MM.1S (cell line): ENCODE data around the gene MPPED1.

Experiments
- DNase-seq: peaks from one replicate; pipeline ENCODE4 v3.0.0-alpha.2; 2015
- H2AFZ ChIP-seq: fragments of 300-600 bp; sonication (generic); 2 replicates; pipeline ENCODE4 v1.6.0; 2016; ENCODE audit warnings: antibody characterized with exemption, low read length
- H3F3A ChIP-seq: fragments of 300-600 bp; sonication (generic); 2 replicates; pipeline ENCODE4 v1.6.1; 2016; ENCODE audit warnings: mild to moderate bottlenecking, antibody characterized with exemption, low read length, moderate library complexity, mixed read lengths; ENCODE audit not compliant: insufficient read depth
- H3K27ac ChIP-seq: fragments of 300-600 bp; sonication (generic); 2 replicates; pipeline ENCODE4 v1.5.1; 2016; ENCODE audit warnings: mild to moderate bottlenecking, low read length
- H3K27me3 ChIP-seq: fragments of 300-600 bp; sonication (generic); replicated peaks from 2 replicates; pipeline ENCODE4 v1.6.0; 2016; ENCODE audit warnings: low read length; ENCODE audit not compliant: insufficient read depth
- H3K36me3 ChIP-seq: fragments of 300-600 bp; sonication (generic); replicated peaks from 2 replicates; pipeline ENCODE4 v1.6.1; 2016; ENCODE audit warnings: mild to moderate bottlenecking, low read length, mixed read lengths; ENCODE audit not compliant: insufficient read depth
- H3K4me1 ChIP-seq: fragments of 300-600 bp; sonication (generic); 2 replicates; pipeline ENCODE4 v1.6.1; 2016; ENCODE audit warnings: low read length, mixed read lengths
- H3K4me2 ChIP-seq: fragments of 300-600 bp; sonication (generic); 2 replicates; pipeline ENCODE4 v1.6.0; 2016; ENCODE audit warnings: low read depth, low read length
- H3K4me3 ChIP-seq: fragments of 300-600 bp; sonication (generic); 2 replicates; pipeline ENCODE4 v1.5.1; 2016; ENCODE audit warnings: low read length, mixed read lengths
- H3K79me2 ChIP-seq: fragments of 300-600 bp; sonication (generic); 2 replicates; pipeline ENCODE4 v1.6.1; 2016; ENCODE audit warnings: mixed run types, low read length, mixed read lengths
- H3K9ac ChIP-seq: fragments of 300-600 bp; sonication (generic); 2 replicates; pipeline ENCODE4 v1.6.1; 2016; ENCODE audit warnings: low read length, mixed read lengths
- H3K9me2 ChIP-seq: fragments of 300-600 bp; sonication (generic); replicated peaks from 2 replicates; pipeline ENCODE4 v1.6.1; 2016; ENCODE audit warnings: mild to moderate bottlenecking, low read length, mixed read lengths; ENCODE audit not compliant: insufficient read depth
- H3K9me3 ChIP-seq: fragments of 300-600 bp; sonication (generic); replicated peaks from 2 replicates; pipeline ENCODE4 v1.6.1; 2016; ENCODE audit warnings: mild to moderate bottlenecking, low read length, mixed read lengths; ENCODE audit not compliant: insufficient read depth
- H4K20me1 ChIP-seq: fragments of 300-600 bp; sonication (generic); 2 replicates; pipeline ENCODE4 v1.6.1; 2016; ENCODE audit warnings: mild to moderate bottlenecking, low read length, moderate library complexity, mixed read lengths; ENCODE audit not compliant: insufficient read depth
- CTCF ChIP-seq: fragments of 300-600 bp; sonication (generic); IDR thresholded peaks from 2 replicates; pipeline ENCODE4 v1.5.1; 2016; ENCODE audit warnings: antibody characterized with exemption, low read length, mixed read lengths
- EZH2 ChIP-seq: fragments of 300-600 bp; sonication (generic); optimal IDR thresholded peaks from 2 replicates; pipeline ENCODE3; 2017; ENCODE audit warnings: low read depth, mild to moderate bottlenecking, antibody characterized with exemption, low read length, mixed read lengths
- EZH2phosphoT487 ChIP-seq: fragments of 300-600 bp; sonication (generic); IDR thresholded peaks from 2 replicates; pipeline ENCODE4 v1.6.1; 2018; ENCODE audit warnings: antibody characterized with exemption, low read length

The MPPED1 gene

DNA sequence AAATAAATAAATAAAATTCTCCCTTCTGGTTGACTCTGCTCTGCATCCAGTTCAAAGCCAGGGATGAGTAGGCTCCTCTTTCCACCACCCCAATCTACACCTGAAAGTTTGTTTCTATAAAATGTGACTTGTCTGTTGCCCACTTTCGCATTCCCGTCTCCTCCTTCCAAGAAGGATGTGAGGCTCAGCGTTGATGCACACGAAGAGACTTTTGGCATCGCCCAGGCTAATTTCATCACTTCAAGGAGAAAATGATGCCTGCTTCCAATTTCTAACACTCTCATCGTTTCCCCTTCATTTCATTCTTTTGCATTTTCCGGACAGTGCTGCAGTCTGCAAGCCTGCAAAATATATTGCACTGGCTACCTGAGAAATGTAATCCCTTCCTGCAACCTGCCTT, 3.9 kb downstream of the MPPED1 start:
- H3K4me3 ChIP-seq: no peak overlapping the region
- no peaks in the 10 kb centered on the region for H3K79me2 ChIP-seq
- no peak overlapping the region for H3K9ac ChIP-seq
- H4K20me1 ChIP-seq: no peaks in the 10 kb centered on the region
- no peaks in the 10 kb centered on the region for H3K36me3 ChIP-seq
- no peak overlapping the region for H3K27ac ChIP-seq
- no peak overlapping the region for H3K4me2 ChIP-seq
- H2AFZ ChIP-seq: no peak overlapping the region
- H3K27me3 ChIP-seq: peaks cover 92% of the 10 kb centered on the region
- no peak for DNase-seq
- TF ChIP-seq EZH2 (no peak), CTCF (no peak), EZH2phosphoT487 (no peak)
- no peaks in the 10 kb centered on the region for H3K4me1 ChIP-seq
- no peaks in the 10 kb centered on the region for H3F3A ChIP-seq
- no peaks in the 10 kb centered on the region for H3K9me3 ChIP-seq
- no peaks in the 10 kb centered on the region for H3K9me2 ChIP-seq

GRCh38 chr22:43417555-43417954, 5.7 kb downstream of the MPPED1 start:
- Histone ChIP-seq H3K4me3 (no peak overlapping the region), H3K4me1 (no peaks in the 10 kb centered on the region), H4K20me1 (no peaks in the 10 kb centered on the region), H3K9me2 (no peaks in the 10 kb centered on the region), H3K27me3 (peaks cover 100% of the 10 kb centered on the region), H3K79me2 (no peaks in the 10 kb centered on the region), H3K9ac (no peak overlapping the region), H3K36me3 (no peaks in the 10 kb centered on the region), H2AFZ (no peak overlapping the region), H3K4me2 (no peak overlapping the region), H3K9me3 (no peaks in the 10 kb centered on the region), H3K27ac (no peak overlapping the region), H3F3A (no peaks in the 10 kb centered on the region)
- TF ChIP-seq EZH2phosphoT487 (no peak), EZH2 (no peak), CTCF (no peak)
- DNase-seq: no peak

DNA sequence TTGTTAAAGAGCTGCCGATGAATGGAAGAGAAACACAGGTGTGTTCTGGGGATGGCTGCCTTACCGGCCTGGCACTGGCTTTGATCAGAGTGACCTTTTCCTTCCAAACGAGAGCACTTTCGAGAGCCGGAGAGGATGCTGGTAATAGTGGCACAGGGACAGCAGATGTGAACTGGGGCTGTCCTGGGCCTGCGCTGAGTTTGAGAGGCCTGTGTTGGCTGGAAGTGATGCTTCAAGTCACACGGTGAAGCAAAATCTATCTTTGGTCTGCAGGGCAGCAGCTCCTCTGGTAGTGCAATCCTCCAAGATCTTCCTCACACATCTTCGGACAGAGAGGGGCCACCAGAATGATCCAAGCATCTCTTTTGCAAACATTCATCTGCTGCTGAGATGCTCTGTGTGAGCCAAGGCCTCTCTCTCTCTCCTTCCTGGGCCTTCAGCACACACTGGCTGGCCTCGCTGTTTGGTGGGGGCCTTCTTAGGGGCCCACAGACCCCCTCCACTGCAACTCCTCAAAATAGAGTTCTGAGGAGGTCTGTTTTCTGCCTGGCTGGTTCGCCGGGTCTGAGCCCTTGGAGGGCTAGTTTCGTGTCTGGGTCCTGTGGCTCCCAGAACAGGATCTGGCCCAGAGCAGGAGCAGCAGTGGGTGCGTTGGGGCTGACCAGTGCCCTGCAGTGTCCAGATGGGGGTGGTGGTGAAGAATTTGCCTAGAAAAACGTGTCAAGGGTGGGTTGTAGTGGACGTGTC, 6.4 kb downstream of the MPPED1 start:
- Histone ChIP-seq H3K4me2 (no peak overlapping the region), H3F3A (no peaks in the 10 kb centered on the region), H2AFZ (no peak overlapping the region), H3K36me3 (no peaks in the 10 kb centered on the region), H3K9me2 (no peaks in the 10 kb centered on the region), H3K9me3 (no peaks in the 10 kb centered on the region), H3K9ac (no peak overlapping the region), H3K27ac (no peak overlapping the region), H3K4me3 (no peak overlapping the region), H4K20me1 (no peaks in the 10 kb centered on the region), H3K4me1 (no peaks in the 10 kb centered on the region), H3K79me2 (no peaks in the 10 kb centered on the region), H3K27me3 (peaks cover 100% of the 10 kb centered on the region)
- no peak for TF ChIP-seq EZH2
- TF ChIP-seq CTCF: no peak
- TF ChIP-seq EZH2phosphoT487: no peak
- no peak for DNase-seq
